ENCODE measurements around the gene MYDGF. TPM values are rescaled to one million over a fixed set of nuclear protein-coding genes. Genes with fewer than 3 reads are reported as not detected.
A peak's percentile ranks its signal among the peaks of the same experiment; 100 is the strongest.

The MYDGF gene
- total and polyA plus RNA-seq, 9 of the 15 experiments (the other 6 are each of a cell fraction or from before 2014, with no cell fraction given): 4.2 to 141 (median 82.1) TPM

GRCh38 chr19:4638828-4639530 is 31.2 kb downstream of the MYDGF start, which contains the start of gene TNFAIP8L1 (continued):
- TF ChIP-seq GTF2B (IDR thresholded peaks at IDR 0.05; ENCODE audit: extremely low read depth, insufficient read length) (no peak), TAL1 (IDR thresholded peaks at IDR 0.05) (no peak), ZNF764 (CRISPR knock-in tag; IDR thresholded peaks at IDR 0.05; ENCODE audit: low read depth) (no peak), CTCF (IDR thresholded peaks at IDR 0.05 in 2 of 3, conservative IDR thresholded peaks at IDR 0.05 in 1 of 3; ENCODE audit: insufficient read depth in 2 of 3, low read depth in 1 of 3, low read length in 3 of 3) (no peak), U2AF1 (optimal IDR thresholded peaks at IDR 0.05; ENCODE audit: low read depth, low read length) (no peak), MIER1 (IDR thresholded peaks at IDR 0.05; ENCODE audit: low read depth) (no peak), HES1 (IDR thresholded peaks at IDR 0.05; ENCODE audit: low read depth) (no peak), SMC3 (conservative IDR thresholded peaks at IDR 0.05; ENCODE audit: insufficient read depth, low read depth, low read length) (no peak), MBD2 (IDR thresholded peaks at IDR 0.05; ENCODE audit: borderline replicate concordance, low read depth) (peak; percentile 92), ETV6 (IDR thresholded peaks at IDR 0.05; ENCODE audit: borderline replicate concordance in 1 of 2, low read depth in 2 of 2, low read length in 1 of 2) (no peak), ETV6 (CRISPR knock-in tag; IDR thresholded peaks at IDR 0.05; ENCODE audit: borderline replicate concordance) (no peak), RBM39 (optimal IDR thresholded peaks at IDR 0.05; ENCODE audit: low read depth, low read length) (no peak), KDM5B (IDR thresholded peaks at IDR 0.05; ENCODE audit: insufficient replicate concordance, low read depth, low read length) (peak; percentile 20), ZNF644 (tag; IDR thresholded peaks at IDR 0.05; ENCODE audit: low read depth) (no peak), KLF1 (tag; IDR thresholded peaks at IDR 0.05) (no peak), ZNF655 (CRISPR knock-in tag; IDR thresholded peaks at IDR 0.05) (no peak), TCF7 (IDR thresholded peaks at IDR 0.05; ENCODE audit: borderline replicate concordance) (0 out of 2 replicates have a peak, but pooled peaks have one; percentile 56), TCF7L2 (IDR thresholded peaks at IDR 0.05; ENCODE audit: low read depth, low read length) (no peak), ZKSCAN8 (CRISPR knock-in tag; IDR thresholded peaks at IDR 0.05) (no peak), ARHGAP35 (IDR thresholded peaks at IDR 0.05; ENCODE audit: partially characterized antibody) (no peak), FOXO4 (CRISPR knock-in tag; IDR thresholded peaks at IDR 0.05) (no peak)

All from K562 (cell line).